HEK293 (cell line): ENCODE data around the gene TCERG1L.

Experiments used
- CTCF ChIA-PET: fragments of 350-600 bp; formaldehyde crosslinking; extraction: SDS; loops from one replicate; lab custom pipeline; 2021; ENCODE audit warnings: antibody characterized with exemption; lab: Yijun Ruan, JAX
- POLR2A ChIA-PET: fragments of 300-600 bp; formaldehyde crosslinking; extraction: SDS; loops from one replicate; lab custom pipeline; 2020; ENCODE audit warnings: antibody characterized with exemption, inconsistent platforms; lab: Yijun Ruan, JAX
- H3K27ac ChIP-seq: fragments of 200-500 bp; sonication (Bioruptor generic); 2 replicates; pipeline ENCODE4 v1.5.1; 2014; ENCODE audit warnings: low read depth, low read length, control low read depth, inconsistent platforms; ENCODE audit errors: extremely low read depth
- H3K36me3 ChIP-seq, 2 experiments: fragments of 200-500 bp in 1 of 2; sonication (Bioruptor generic) in 1 of 2; 1 replicate in 1 of 2; 2 replicates in 1 of 2; pipeline ENCODE4 v1.5.1; 2014 to 2017; ENCODE audit warnings: inconsistent platforms in 2 of 2, low read length in 2 of 2; ENCODE audit not compliant: control insufficient read depth in 2 of 2, insufficient read depth in 1 of 2
- H3K4me1 ChIP-seq: fragments of 200-500 bp; sonication (Bioruptor generic); 2 replicates; pipeline ENCODE4 v1.5.1; 2014; ENCODE audit warnings: mild to moderate bottlenecking, low read length, inconsistent platforms; ENCODE audit not compliant: control insufficient read depth, insufficient read depth
- H3K4me3 ChIP-seq: 2 replicates; pipeline ENCODE4 v1.5.1; 2011; ENCODE audit warnings: low read depth, mild to moderate bottlenecking, control low read depth, low read length, moderate library complexity
- H3K9me3 ChIP-seq: fragments of 200-500 bp; sonication (Bioruptor generic); 2 replicates; pipeline ENCODE4 v1.5.1; 2014; ENCODE audit warnings: low read depth, low read length, inconsistent platforms; ENCODE audit not compliant: control insufficient read depth, insufficient read depth
- EGR2 ChIP-seq: fragments of 450-650 bp; formaldehyde crosslinking; IDR thresholded peaks from 2 replicates; pipeline ENCODE4 v1.5.1; 2016; ENCODE audit warnings: low read depth, missing biosample characterization, missing genetic modification characterization
- FEZF1 ChIP-seq: fragments of 450-650 bp; formaldehyde crosslinking; IDR thresholded peaks from 2 replicates; pipeline ENCODE4 v1.5.1; 2016; ENCODE audit warnings: missing biosample characterization, missing genetic modification characterization
- GLI4 ChIP-seq: fragments of 450-650 bp; formaldehyde crosslinking; IDR thresholded peaks from 2 replicates; pipeline ENCODE4 v1.5.1; 2016; ENCODE audit warnings: missing biosample characterization, missing genetic modification characterization
- GLIS1 ChIP-seq: fragments of 450-650 bp; formaldehyde crosslinking; IDR thresholded peaks from 2 replicates; pipeline ENCODE4 v1.5.1; 2016; ENCODE audit warnings: missing biosample characterization, missing genetic modification characterization
- HOXD13 ChIP-seq: sonication (generic); formaldehyde crosslinking; IDR thresholded peaks from 2 replicates; pipeline ENCODE4 v1.8.0; 2022; ENCODE audit warnings: missing genetic modification reagents, borderline replicate concordance
- KLF9 ChIP-seq: fragments of 450-650 bp; formaldehyde crosslinking; IDR thresholded peaks from 2 replicates; pipeline ENCODE4 v1.5.1; 2016; ENCODE audit warnings: missing biosample characterization, missing genetic modification characterization, low read depth
- MEIS1 ChIP-seq: sonication (generic); formaldehyde crosslinking; IDR thresholded peaks from 2 replicates; pipeline ENCODE4 v1.8.1; 2022; ENCODE audit warnings: missing genetic modification reagents, mild to moderate bottlenecking, borderline replicate concordance
- PRDM10 ChIP-seq: fragments of 450-650 bp; formaldehyde crosslinking; IDR thresholded peaks from 2 replicates; pipeline ENCODE4 v1.5.1; 2016; ENCODE audit warnings: missing biosample characterization, missing genetic modification characterization
- PRDM2 ChIP-seq: fragments of 450-650 bp; formaldehyde crosslinking; IDR thresholded peaks from 2 replicates; pipeline ENCODE4 v1.5.1; 2016; ENCODE audit warnings: missing biosample characterization, missing genetic modification characterization, borderline replicate concordance
- WT1 ChIP-seq: fragments of 450-650 bp; formaldehyde crosslinking; IDR thresholded peaks from 2 replicates; pipeline ENCODE4 v1.5.1; 2016; ENCODE audit warnings: missing biosample characterization, missing genetic modification characterization
- YY1 ChIP-seq: fragments of 450-650 bp; formaldehyde crosslinking; IDR thresholded peaks from 2 replicates; pipeline ENCODE4 v1.5.1; 2018; ENCODE audit warnings: missing biosample characterization, missing genetic modification characterization
- ZBTB1 ChIP-seq: fragments of 450-650 bp; formaldehyde crosslinking; IDR thresholded peaks from 2 replicates; pipeline ENCODE4 v1.5.1; 2016; ENCODE audit warnings: missing biosample characterization, missing genetic modification characterization
- ZFP37 ChIP-seq: fragments of 450-650 bp; formaldehyde crosslinking; IDR thresholded peaks from 2 replicates; pipeline ENCODE4 v1.5.1; 2016; ENCODE audit warnings: missing biosample characterization, missing genetic modification characterization
- ZNF10 ChIP-seq: fragments of 450-650 bp; formaldehyde crosslinking; IDR thresholded peaks from 2 replicates; pipeline ENCODE4 v1.5.1; 2017; ENCODE audit warnings: missing biosample characterization, missing genetic modification characterization
- ZNF121 ChIP-seq: fragments of 450-650 bp; formaldehyde crosslinking; IDR thresholded peaks from 2 replicates; pipeline ENCODE4 v1.5.1; 2016; ENCODE audit warnings: missing biosample characterization, missing genetic modification characterization
- ZNF184 ChIP-seq: fragments of 450-650 bp; IDR thresholded peaks from 2 replicates; pipeline ENCODE4 v1.5.1; 2018; ENCODE audit warnings: missing biosample characterization, mild to moderate bottlenecking, missing genetic modification characterization
- ZNF19 ChIP-seq: fragments of 450-650 bp; formaldehyde crosslinking; IDR thresholded peaks from 2 replicates; pipeline ENCODE4; 2016; ENCODE audit warnings: missing biosample characterization, missing genetic modification characterization, low read depth
- ZNF2 ChIP-seq: fragments of 450-650 bp; formaldehyde crosslinking; IDR thresholded peaks from 2 replicates; pipeline ENCODE4 v1.5.1; 2016; ENCODE audit warnings: missing biosample characterization, missing genetic modification characterization
- ZNF248 ChIP-seq: fragments of 450-650 bp; formaldehyde crosslinking; IDR thresholded peaks from 2 replicates; pipeline ENCODE4 v1.5.1; 2017; ENCODE audit warnings: missing biosample characterization, missing genetic modification characterization
- ZNF311 ChIP-seq: fragments of 450-650 bp; formaldehyde crosslinking; IDR thresholded peaks from 2 replicates; pipeline ENCODE4 v1.5.1; 2017; ENCODE audit warnings: missing biosample characterization, missing genetic modification characterization, borderline replicate concordance
- ZNF362 ChIP-seq: fragments of 450-650 bp; formaldehyde crosslinking; IDR thresholded peaks from 2 replicates; pipeline ENCODE4 v1.5.1; 2016; ENCODE audit warnings: missing biosample characterization, missing genetic modification characterization
- ZNF423 ChIP-seq: fragments of 450-650 bp; formaldehyde crosslinking; IDR thresholded peaks from 2 replicates; pipeline ENCODE4 v1.5.1; 2016; ENCODE audit warnings: missing biosample characterization, missing genetic modification characterization
- ZNF560 ChIP-seq: fragments of 450-650 bp; formaldehyde crosslinking; IDR thresholded peaks from 2 replicates; pipeline ENCODE4 v1.5.1; 2017; ENCODE audit warnings: missing biosample characterization, missing genetic modification characterization, borderline replicate concordance
- ZNF624 ChIP-seq: fragments of 450-650 bp; formaldehyde crosslinking; IDR thresholded peaks from 2 replicates; pipeline ENCODE4 v1.5.1; 2017; ENCODE audit warnings: missing biosample characterization, missing genetic modification characterization
- ZNF837 ChIP-seq: fragments of 450-650 bp; formaldehyde crosslinking; IDR thresholded peaks from 2 replicates; pipeline ENCODE4 v1.5.1; 2016; ENCODE audit warnings: missing biosample characterization, missing genetic modification characterization

The TCERG1L gene

GRCh38 chr10:131243076-131243475 is 68.4 kb downstream of the TCERG1L start:
- no peaks in the 10 kb centered on the region for H3K4me1 ChIP-seq
- TF ChIP-seq WT1 (tag by site-specific recombination) (no peak), FEZF1 (no peak), ZNF2 (tag by site-specific recombination) (no peak), YY1 (tag by site-specific recombination) (no peak), GLI4 (tag by site-specific recombination) (no peak), ZNF837 (no peak), ZNF248 (tag by site-specific recombination) (no peak), EGR2 (tag by site-specific recombination) (no peak), HOXD13 (CRISPR knock-in tag) (no peak), ZNF624 (no peak), ZNF10 (no peak), ZBTB1 (no peak), PRDM10 (no peak), KLF9 (tag by site-specific recombination) (no peak), GLIS1 (tag by site-specific recombination) (no peak)
- POLR2A ChIA-PET = no interaction called here
- H3K36me3 ChIP-seq = no peaks in the 10 kb centered on the region
- H3K9me3 ChIP-seq = no peaks in the 10 kb centered on the region
- no peak overlapping the region for H3K27ac ChIP-seq
- CTCF ChIA-PET = no interaction called here
- H3K4me3 ChIP-seq = no peak overlapping the region

GRCh38 chr10:131242007-131242406 is 69.5 kb downstream of the TCERG1L start:
- H3K9me3 ChIP-seq = no peaks in the 10 kb centered on the region
- CTCF ChIA-PET = interaction anchor here (0.6 kb wide), 1 partner anchor 901 kb away, joined by 4 read pairs; no protein-coding TSS in a partner anchor
- H3K36me3 ChIP-seq = no peaks in the 10 kb centered on the region
- H3K27ac ChIP-seq = no peak overlapping the region
- H3K4me1 ChIP-seq = no peaks in the 10 kb centered on the region
- TF ChIP-seq ZNF362 (tag by site-specific recombination) = no peak
- TF ChIP-seq ZFP37 (tag by site-specific recombination) = no peak
- no peak overlapping the region for H3K4me3 ChIP-seq
- POLR2A ChIA-PET = no interaction called here

DNA sequence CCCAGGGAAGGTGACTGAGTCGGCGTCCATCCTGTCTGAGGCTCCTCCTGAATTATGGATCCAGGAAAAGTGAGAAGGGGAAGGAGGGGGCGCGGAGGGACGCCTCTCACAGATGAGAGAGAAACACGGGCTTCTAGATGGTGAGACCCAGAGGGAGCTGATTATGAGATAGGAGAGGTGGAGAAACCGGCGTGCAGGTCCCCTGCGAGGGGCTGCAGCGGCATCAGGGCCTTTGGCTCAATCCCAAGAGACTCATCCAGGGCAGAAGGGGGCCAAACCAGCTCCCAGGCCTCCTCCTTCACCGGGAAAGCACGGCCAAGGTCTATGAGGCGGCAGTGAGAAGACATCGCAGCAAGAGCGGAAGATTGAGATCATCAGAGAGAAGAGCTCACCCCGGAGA is 70.8 kb downstream of the TCERG1L start:
- CTCF ChIA-PET = no interaction called here
- H3K4me1 ChIP-seq = no peaks in the 10 kb centered on the region
- no peak overlapping the region for H3K27ac ChIP-seq
- POLR2A ChIA-PET = no interaction called here
- H3K36me3 ChIP-seq = no peaks in the 10 kb centered on the region
- H3K4me3 ChIP-seq = no peak overlapping the region
- H3K9me3 ChIP-seq = no peaks in the 10 kb centered on the region
- TF ChIP-seq ZNF184 (tag by site-specific recombination) = no peak
- TF ChIP-seq EGR2 (tag by site-specific recombination) = no peak
- TF ChIP-seq PRDM2 (tag by site-specific recombination) = no peak
- no peak for TF ChIP-seq ZNF311
- no peak for TF ChIP-seq ZNF10
- TF ChIP-seq ZNF560 (tag by site-specific recombination) = no peak
- no peak for TF ChIP-seq ZNF423
- TF ChIP-seq ZNF19 (tag by site-specific recombination) = no peak
- TF ChIP-seq ZNF121 (tag by site-specific recombination) = no peak
- no peak for TF ChIP-seq MEIS1 (CRISPR knock-in tag)
